Right atrium auricular region (tissue), 2 donors: Measurements from ENCODE around the gene TMEFF2. TPM values are rescaled to one million over a fixed set of nuclear protein-coding genes. Genes with fewer than 3 reads are reported as not detected.
A peak's percentile ranks its signal among the peaks of the same experiment; 100 is the strongest.

Source experiments
- DNase-seq: peaks from one replicate; pipeline ENCODE4 v3.0.0-alpha.2; 2019; ENCODE audit warnings: low spot score
- H3K27ac ChIP-seq, 2 donors: fragments of 200-600 bp; sonication (generic); 1 replicate in 1 of 2; 2 replicates in 1 of 2; pipeline ENCODE4 v1.5.1; 2016 to 2019
- H3K27me3 ChIP-seq, 2 donors: fragments of 200-600 bp; sonication (generic); one replicate each; pipeline versions ENCODE4 v1.5.1 to v1.6.0; 2017 to 2019
- H3K36me3 ChIP-seq: fragments of 200-600 bp; sonication (generic); one replicate; pipeline ENCODE4 v1.5.1; 2016
- H3K4me1 ChIP-seq, 2 donors: fragments of 200-600 bp; sonication (generic); one replicate each; pipeline versions ENCODE4 v1.5.1 to v1.6.0; 2017 to 2019
- H3K4me3 ChIP-seq, 2 donors: fragments of 200-600 bp; sonication (generic); 1 replicate in 1 of 2; 2 replicates in 1 of 2; pipeline ENCODE4 v1.5.1; 2017 to 2019; ENCODE audit warnings: mild to moderate bottlenecking in 1 of 2, moderate library complexity in 1 of 2
- H3K9me3 ChIP-seq, 2 donors: fragments of 200-600 bp; sonication (generic); one replicate each; pipeline ENCODE4 v1.5.1; 2019
- total RNA-seq, 2 donors: library from RNA; depleted of rRNA; stranded (reverse); fragments of >200 nt; gene quantifications; one replicate each; pipeline ENCODE4 v1.1.0, GENCODE V29; 2016
- TF ChIP-seq, protein P1 (sequence below), 2 donors: fragments of 200-600 bp; sonication (generic); IDR thresholded peaks; one replicate each; pipeline ENCODE4 v1.5.1; 2019; ENCODE audit warnings: antibody characterized with exemption in 2 of 2

TMEFF2 gene
- total RNA-seq, 2 donors from 2014 or later = 0.56 TPM; not detected in 1

DNA sequence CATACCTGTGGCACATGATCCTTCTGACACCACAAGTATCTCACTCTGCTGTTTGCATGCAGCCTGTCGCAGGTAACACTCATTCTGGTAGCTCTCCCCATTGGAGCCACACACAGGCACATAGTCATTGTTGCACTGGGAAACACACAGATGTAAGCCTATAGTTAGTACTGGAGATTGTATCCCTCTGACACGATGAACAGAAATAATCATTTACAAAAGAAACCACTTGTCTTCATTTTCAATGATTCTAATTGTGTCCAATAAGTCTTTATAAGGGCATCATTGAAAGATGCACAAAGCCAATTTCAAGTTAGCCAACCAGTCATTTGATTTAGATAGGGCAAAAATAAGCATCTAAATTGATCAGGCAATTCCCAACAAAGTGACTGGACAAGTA lies 10.4 kb downstream of the TMEFF2 start:
- H3K27ac ChIP-seq = no peak overlapping the region
- no peak for DNase-seq
- TF ChIP-seq, protein P1, sequence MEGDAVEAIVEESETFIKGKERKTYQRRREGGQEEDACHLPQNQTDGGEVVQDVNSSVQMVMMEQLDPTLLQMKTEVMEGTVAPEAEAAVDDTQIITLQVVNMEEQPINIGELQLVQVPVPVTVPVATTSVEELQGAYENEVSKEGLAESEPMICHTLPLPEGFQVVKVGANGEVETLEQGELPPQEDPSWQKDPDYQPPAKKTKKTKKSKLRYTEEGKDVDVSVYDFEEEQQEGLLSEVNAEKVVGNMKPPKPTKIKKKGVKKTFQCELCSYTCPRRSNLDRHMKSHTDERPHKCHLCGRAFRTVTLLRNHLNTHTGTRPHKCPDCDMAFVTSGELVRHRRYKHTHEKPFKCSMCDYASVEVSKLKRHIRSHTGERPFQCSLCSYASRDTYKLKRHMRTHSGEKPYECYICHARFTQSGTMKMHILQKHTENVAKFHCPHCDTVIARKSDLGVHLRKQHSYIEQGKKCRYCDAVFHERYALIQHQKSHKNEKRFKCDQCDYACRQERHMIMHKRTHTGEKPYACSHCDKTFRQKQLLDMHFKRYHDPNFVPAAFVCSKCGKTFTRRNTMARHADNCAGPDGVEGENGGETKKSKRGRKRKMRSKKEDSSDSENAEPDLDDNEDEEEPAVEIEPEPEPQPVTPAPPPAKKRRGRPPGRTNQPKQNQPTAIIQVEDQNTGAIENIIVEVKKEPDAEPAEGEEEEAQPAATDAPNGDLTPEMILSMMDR (IDR thresholded peaks at IDR 0.05) = no peak
- H3K4me1 ChIP-seq = no peaks in the 10 kb centered on the region
- H3K9me3 ChIP-seq = no peaks in the 10 kb centered on the region
- no peaks in the 10 kb centered on the region for H3K36me3 ChIP-seq
- H3K4me3 ChIP-seq = no peak overlapping the region
- no peaks in the 10 kb centered on the region for H3K27me3 ChIP-seq

DNA sequence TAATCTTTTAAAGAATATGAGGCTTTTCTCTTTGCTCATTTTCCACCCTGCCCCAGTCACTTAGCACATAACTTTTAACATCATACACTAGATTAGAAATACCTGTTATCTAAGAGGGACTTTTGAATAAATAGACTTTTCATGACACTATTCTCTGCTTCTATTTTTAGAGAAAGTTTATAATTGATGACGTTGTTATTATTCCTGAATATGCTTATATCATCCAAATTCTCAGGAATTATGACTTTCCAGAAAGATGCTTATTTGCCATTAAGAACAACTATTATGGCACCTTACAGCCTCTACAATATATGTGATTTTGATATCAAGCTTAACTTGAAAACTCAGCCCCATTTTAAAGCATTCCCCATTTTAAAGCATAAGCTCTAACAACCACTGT lies 11.4 kb downstream of the TMEFF2 start:
- H3K4me3 ChIP-seq = no peak overlapping the region
- no peaks in the 10 kb centered on the region for H3K9me3 ChIP-seq
- no peak overlapping the region for H3K27ac ChIP-seq
- H3K27me3 ChIP-seq = no peaks in the 10 kb centered on the region
- H3K4me1 ChIP-seq = no peaks in the 10 kb centered on the region
- H3K36me3 ChIP-seq = no peaks in the 10 kb centered on the region
- TF ChIP-seq, protein P1 (IDR thresholded peaks at IDR 0.05) = no peak
- no peak for DNase-seq

DNA sequence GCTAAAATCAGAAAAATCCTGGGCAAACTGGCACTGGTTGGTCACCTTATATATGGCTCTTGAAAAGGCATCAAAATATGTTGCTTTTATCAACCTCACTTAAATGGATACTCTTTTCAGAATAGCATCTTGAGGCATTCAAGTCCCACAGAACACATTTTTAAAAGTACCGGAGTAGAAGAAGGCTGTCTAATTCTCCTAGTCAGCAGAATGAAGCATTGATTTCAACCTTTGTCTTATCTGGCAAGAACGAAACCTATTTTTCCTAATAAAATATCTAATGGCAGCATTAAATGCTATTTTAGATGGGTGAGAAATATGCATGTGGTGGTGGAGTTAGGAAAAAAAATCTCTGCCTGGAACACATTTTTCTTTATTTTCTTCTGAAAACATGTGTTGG lies 27.8 kb downstream of the TMEFF2 start:
- no peak for DNase-seq
- H3K4me3 ChIP-seq = no peak overlapping the region
- TF ChIP-seq, protein P1 (IDR thresholded peaks at IDR 0.05) = no peak
- H3K27ac ChIP-seq = no peak overlapping the region
- no peaks in the 10 kb centered on the region for H3K27me3 ChIP-seq
- peaks cover 0 to 4% of the 10 kb centered on the region in 2 donors for H3K4me1 ChIP-seq
- no peaks in the 10 kb centered on the region for H3K36me3 ChIP-seq
- no peaks in the 10 kb centered on the region for H3K9me3 ChIP-seq

DNA sequence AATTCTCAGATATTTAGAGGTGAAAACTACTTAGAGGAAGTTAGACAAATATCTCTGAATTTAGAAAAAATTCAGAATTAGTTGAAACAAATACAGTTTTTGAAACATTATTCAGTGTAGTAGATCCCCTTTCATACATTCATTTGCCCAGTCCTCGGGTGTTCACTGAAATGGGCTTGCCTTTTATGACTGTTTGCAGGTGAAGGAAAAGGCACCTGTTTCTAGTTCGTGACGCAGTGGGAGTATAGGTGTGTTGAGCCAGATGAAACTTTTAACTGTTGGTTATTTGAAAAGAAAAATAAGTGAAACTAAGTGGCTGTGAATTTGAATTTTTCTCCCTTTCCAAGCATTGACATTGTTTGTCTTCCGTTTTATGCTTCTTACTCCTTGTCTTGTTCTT lies 28.9 kb downstream of the TMEFF2 start:
- H3K4me1 ChIP-seq = peaks cover 0 to 9% of the 10 kb centered on the region in 2 donors
- H3K27me3 ChIP-seq = no peaks in the 10 kb centered on the region
- H3K9me3 ChIP-seq = no peaks in the 10 kb centered on the region
- no peak for DNase-seq
- H3K36me3 ChIP-seq = no peaks in the 10 kb centered on the region
- H3K27ac ChIP-seq = no peak overlapping the region
- TF ChIP-seq, protein P1 (IDR thresholded peaks at IDR 0.05) = no peak
- no peak overlapping the region for H3K4me3 ChIP-seq

DNA sequence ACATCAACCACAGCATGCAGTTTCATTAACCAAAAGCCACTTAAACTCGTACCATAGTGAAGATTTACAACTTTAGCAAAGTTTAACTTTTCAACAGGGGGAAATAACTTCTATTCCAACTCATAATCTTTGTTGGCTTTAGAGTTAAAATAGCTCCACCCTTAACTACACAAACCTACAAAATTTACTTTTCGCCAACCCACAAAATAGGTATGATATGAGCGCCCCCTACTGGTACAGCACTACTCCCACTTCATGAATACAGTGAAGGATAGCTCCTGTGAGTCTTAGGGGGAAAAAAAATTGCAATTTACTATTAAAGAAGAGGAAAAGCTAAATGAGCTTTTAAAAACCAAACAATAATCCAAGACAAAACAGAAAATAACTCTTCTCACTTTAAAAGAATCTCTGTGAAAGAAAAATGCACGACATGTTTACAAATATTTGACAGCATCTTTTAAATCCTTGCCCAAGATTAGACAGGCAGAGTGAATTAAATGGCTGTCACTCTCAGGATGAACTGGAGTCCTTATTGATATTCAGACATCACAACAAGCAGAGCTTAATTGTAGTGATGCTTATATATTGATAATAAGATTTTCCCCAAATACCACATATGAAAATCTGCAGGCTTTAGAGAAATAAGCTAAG lies 32.2 kb downstream of the TMEFF2 start:
- no peak overlapping the region for H3K4me3 ChIP-seq
- H3K27ac ChIP-seq = no peak overlapping the region

More for the DNA sequence above, 32.2 kb downstream of the TMEFF2 start:
- DNase-seq = peak; percentile 80
- no peaks in the 10 kb centered on the region for H3K36me3 ChIP-seq
- TF ChIP-seq, protein P1 (IDR thresholded peaks at IDR 0.05) = peak; percentile 79 to 96
- no peaks in the 10 kb centered on the region for H3K9me3 ChIP-seq
- H3K27me3 ChIP-seq = no peaks in the 10 kb centered on the region
- peaks cover 0 to 9% of the 10 kb centered on the region in 2 donors for H3K4me1 ChIP-seq
